CD4-positive, alpha-beta memory T cell (primary cell): ENCODE measurements around the gene PCDHA7. TPM values are rescaled to one million over a fixed set of nuclear protein-coding genes. Genes with fewer than 3 reads are reported as not detected.
"Not testable (repeated sequence)": the region's sequence is repeated elsewhere in the genome, so short reads cannot be mapped to it uniquely, and the experiment has no call there.

Experiments
- CTCF ChIA-PET: fragments of 350-600 bp; sonication (Branson Sonifier 250); formaldehyde crosslinking; loops from one replicate; lab custom pipeline; 2021; ENCODE audit warnings: inconsistent platforms; ENCODE audit not compliant: partially characterized antibody; lab: Charles Lee
- POLR2A ChIA-PET: fragments of 350-600 bp; sonication (Branson Sonifier 250); formaldehyde crosslinking; loops from one replicate; lab custom pipeline; 2021; ENCODE audit not compliant: partially characterized antibody; lab: Charles Lee
- DNase-seq, 5 donors: peaks; one replicate each; pipeline versions ENCODE4 v3.0.0 to v3.0.0-alpha.2; 2020 to 2022; ENCODE audit warnings: mixed read lengths in 1 of 5
- H3K27ac ChIP-seq: one replicate; pipeline ENCODE4 v1.7.0; 2013; ENCODE audit warnings: low read depth, low read length
- H3K27me3 ChIP-seq: 2 replicates; pipeline ENCODE4 v1.7.0; 2013; ENCODE audit warnings: mild to moderate bottlenecking, low read length, moderate library complexity; ENCODE audit not compliant: insufficient read depth
- H3K36me3 ChIP-seq: 2 replicates; pipeline ENCODE4 v1.7.0; 2013; ENCODE audit warnings: mild to moderate bottlenecking, low read length, moderate library complexity; ENCODE audit not compliant: insufficient read depth
- H3K4me1 ChIP-seq: 2 replicates; pipeline ENCODE4 v1.7.0; 2013; ENCODE audit warnings: mild to moderate bottlenecking, low read length, moderate library complexity; ENCODE audit not compliant: insufficient read depth
- H3K4me3 ChIP-seq, 2 donors: one replicate each; pipeline ENCODE4 v1.7.0; 2013; ENCODE audit warnings: low read length in 2 of 2, mild to moderate bottlenecking in 1 of 2
- H3K9me3 ChIP-seq, 2 donors: one replicate each; pipeline ENCODE4 v1.7.0; 2013; ENCODE audit warnings: low read length in 2 of 2, control low read depth in 1 of 2; ENCODE audit not compliant: control insufficient read depth in 1 of 2
- H3K27ac Mint-ChIP-seq, 7 donors: one replicate each; pipeline ENCODE4 v1.8.0; 2020 to 2021; ENCODE audit warnings: mixed read lengths in 7 of 7, mild to moderate bottlenecking in 6 of 7, inconsistent platforms in 3 of 7, moderate library complexity in 3 of 7
- H3K27me3 Mint-ChIP-seq, 2 donors: one replicate each; pipeline ENCODE4 v1.8.0; 2020 to 2021; ENCODE audit warnings: mixed read lengths in 2 of 2
- H3K36me3 Mint-ChIP-seq, 2 donors: one replicate each; pipeline ENCODE4 v1.8.0; 2020 to 2021; ENCODE audit warnings: mixed read lengths in 2 of 2, inconsistent platforms in 1 of 2, mild to moderate bottlenecking in 1 of 2
- H3K4me1 Mint-ChIP-seq, 4 donors: one replicate each; pipeline ENCODE4 v1.8.0; 2020 to 2021; ENCODE audit warnings: mixed read lengths in 4 of 4, mild to moderate bottlenecking in 1 of 4
- H3K4me3 Mint-ChIP-seq, 8 donors: one replicate each; pipeline ENCODE4 v1.8.0; 2020 to 2021; ENCODE audit warnings: mixed read lengths in 8 of 8, mild to moderate bottlenecking in 7 of 8, moderate library complexity in 6 of 8, inconsistent platforms in 3 of 8
- H3K9me3 Mint-ChIP-seq, 8 donors: one replicate each; pipeline ENCODE4 v1.8.0; 2020 to 2021; ENCODE audit warnings: mixed read lengths in 8 of 8, mild to moderate bottlenecking in 5 of 8, inconsistent platforms in 3 of 8, moderate library complexity in 1 of 8
- intact Hi-C: fragments of 100-400 bp; cut with micrococcal nuclease; formaldehyde crosslinking; loops from one replicate; pipeline ENCODE4 v1.15.1; 2023
- polyA plus RNA-seq, 2 donors: library from polyadenylated mRNA; unstranded; fragments of 300-500 nt; fragmentation: Illumina TruSeq; gene quantifications; one replicate each; pipeline ENCODE4 v1.2.3, GENCODE V29; 2021
- total RNA-seq, 2 experiments: library from RNA; stranded (reverse); gene quantifications; one replicate each; pipeline ENCODE4 v1.2.3, GENCODE V29; 2021

Gene PCDHA7
- total and polyA plus RNA-seq, 4 experiments from 2014 or later = not detected

DNA sequence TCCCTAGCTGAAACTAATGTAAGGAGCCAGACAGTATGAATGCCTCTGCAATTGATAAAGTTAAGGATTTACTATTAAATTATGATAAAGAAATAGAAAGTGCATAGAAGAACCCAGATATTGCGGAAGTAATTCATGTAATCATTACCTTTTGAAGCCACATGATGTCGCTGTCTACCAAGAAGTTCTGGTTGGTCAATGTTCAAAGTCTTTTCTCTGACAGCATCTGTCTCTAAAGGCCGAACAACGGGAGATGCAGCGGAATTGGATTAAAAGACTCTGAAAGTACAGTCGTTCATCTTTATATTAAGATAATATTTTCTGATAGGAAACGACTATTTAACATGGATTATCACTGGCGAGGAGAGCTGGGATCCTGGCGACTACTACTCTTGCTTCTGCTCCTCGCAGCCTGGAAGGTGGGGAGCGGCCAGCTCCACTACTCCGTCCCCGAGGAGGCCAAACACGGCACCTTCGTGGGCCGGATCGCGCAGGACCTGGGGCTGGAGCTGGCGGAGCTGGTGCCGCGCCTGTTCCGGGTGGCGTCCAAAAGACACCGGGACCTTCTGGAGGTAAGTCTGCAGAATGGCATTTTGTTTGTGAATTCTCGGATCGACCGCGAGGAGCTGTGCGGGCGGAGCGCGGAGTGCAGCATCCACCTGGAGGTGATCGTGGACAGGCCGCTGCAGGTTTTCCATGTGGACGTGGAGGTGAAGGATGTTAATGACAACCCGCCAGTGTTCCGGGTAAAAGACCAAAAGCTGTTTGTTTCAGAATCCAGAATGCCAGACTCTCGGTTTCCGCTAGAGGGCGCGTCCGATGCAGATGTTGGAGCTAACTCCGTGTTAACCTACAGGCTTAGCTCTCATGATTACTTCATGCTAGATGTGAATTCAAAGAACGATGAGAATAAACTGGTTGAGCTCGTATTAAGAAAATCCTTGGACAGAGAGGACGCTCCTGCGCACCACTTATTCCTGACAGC, 7.2 kb downstream of the PCDHA7 start, which contains the start of gene PCDHA8:
Gene PCDHA8, plus strand, starts transcription at position 210 of the 985 bp plus-strand sequence. Its CDS starts 135 bp downstream, at position 345.
- Mint-ChIP-seq H3K36me3 (peaks cover 0 to 1% of the 10 kb centered on the region in 2 donors), H3K27ac (no peak within 1 kb of the TSS), H3K27me3 (peaks cover 2 to 10% of the 10 kb centered on the region in 2 donors), H3K4me3 (peak within 1 kb of the TSS in 3 of 8 donors; percentile 6 to 34 (median 17)), H3K9me3 (peaks cover 0 to 44% (median 19%) of the 10 kb centered on the region in 8 donors), H3K4me1 (no peaks in the 10 kb centered on the region)
- Histone ChIP-seq H3K9me3 (no peaks in the 10 kb centered on the region), H3K4me3 (no peak within 1 kb of the TSS), H3K36me3 (no peaks in the 10 kb centered on the region), H3K4me1 (no peaks in the 10 kb centered on the region), H3K27me3 (no peaks in the 10 kb centered on the region), H3K27ac (no peak within 1 kb of the TSS)
- ChIA-PET CTCF (no interaction called here), POLR2A (no interaction called here)
- peak in 1 of 5 donors; percentile 8 for DNase-seq
- intact Hi-C loops = no loop called here

DNA sequence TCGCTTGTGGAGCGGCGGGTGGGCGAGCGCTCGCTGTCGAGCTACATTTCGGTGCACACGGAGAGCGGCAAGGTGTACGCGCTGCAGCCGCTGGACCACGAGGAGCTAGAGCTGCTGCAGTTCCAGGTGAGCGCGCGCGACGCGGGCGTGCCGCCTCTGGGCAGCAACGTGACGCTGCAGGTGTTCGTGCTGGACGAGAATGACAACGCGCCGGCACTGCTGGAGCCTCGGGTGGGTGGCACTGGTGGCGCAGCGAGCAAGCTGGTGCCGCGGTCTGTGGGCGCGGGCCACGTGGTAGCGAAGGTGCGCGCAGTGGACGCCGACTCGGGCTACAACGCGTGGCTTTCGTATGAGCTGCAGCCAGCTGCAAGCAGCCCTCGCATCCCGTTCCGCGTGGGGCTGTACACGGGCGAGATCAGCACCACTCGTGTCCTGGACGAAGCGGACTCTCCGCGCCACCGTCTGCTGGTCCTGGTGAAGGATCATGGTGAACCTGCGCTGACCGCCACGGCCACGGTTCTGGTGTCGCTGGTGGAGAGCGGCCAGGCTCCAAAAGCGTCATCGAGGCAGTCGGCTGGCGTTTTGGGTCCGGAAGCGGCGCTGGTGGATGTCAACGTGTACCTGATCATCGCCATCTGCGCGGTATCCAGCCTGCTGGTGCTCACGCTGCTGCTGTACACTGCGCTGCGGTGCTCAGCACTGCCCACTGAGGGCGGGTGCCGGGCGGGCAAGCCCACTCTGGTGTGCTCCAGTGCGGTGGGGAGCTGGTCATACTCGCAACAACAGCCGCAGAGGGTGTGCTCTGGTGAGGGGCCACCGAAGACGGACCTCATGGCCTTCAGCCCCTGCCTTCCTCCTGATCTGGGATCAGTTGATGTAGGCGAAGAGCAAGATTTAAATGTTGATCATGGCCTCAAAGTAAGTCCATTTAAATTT, 9.0 kb downstream of the PCDHA7 start:
- peaks cover 3 to 44% (median 23%) of the 10 kb centered on the region in 8 donors for H3K9me3 Mint-ChIP-seq

DNA sequence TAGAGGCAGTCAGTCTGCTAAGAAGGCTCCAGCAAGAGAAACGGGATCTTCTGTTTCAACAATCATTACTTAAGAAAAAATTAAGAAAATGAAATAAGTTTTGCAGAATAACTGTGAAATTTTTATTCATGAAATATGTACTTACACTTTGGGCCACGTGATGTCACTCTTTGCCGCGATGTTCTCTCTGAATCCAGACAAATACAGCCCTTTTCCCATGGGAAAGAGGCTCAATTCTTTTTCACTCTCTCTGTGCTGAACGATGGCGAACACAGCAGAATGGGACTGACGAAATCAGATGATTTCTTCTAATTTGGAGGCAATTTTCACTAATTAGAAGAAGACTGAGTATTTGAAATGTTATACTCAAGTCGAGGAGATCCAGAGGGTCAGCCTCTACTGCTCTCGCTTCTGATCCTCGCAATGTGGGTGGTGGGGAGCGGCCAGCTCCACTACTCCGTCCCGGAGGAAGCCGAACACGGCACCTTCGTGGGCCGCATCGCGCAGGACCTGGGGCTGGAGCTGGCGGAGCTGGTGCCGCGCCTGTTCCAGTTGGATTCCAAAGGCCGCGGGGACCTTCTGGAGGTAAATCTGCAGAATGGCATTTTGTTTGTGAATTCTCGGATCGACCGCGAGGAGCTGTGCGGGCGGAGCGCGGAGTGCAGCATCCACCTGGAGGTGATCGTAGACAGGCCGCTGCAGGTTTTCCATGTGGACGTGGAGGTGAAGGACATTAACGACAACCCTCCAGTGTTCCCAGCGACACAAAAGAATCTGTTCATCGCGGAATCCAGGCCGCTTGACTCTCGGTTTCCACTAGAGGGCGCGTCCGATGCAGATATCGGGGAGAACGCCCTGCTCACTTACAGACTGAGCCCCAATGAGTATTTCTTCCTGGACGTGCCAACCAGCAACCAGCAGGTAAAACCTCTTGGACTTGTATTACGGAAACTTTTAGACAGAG, 14.4 kb downstream of the PCDHA7 start, which contains the start of gene PCDHA9:
Gene PCDHA9, plus strand, starts transcription at position 244 of the 964 bp plus-strand sequence. Its CDS starts 114 bp downstream, at position 358.
- H3K27ac ChIP-seq, H3K9me3 ChIP-seq, DNase-seq, H3K27me3 ChIP-seq, H3K36me3 ChIP-seq, POLR2A ChIA-PET, H3K36me3 Mint-ChIP-seq, H3K4me1 ChIP-seq, H3K4me1 Mint-ChIP-seq, intact Hi-C loops, CTCF ChIA-PET, H3K4me3 ChIP-seq, H3K4me3 Mint-ChIP-seq: not testable (repeated sequence)
- Mint-ChIP-seq H3K27ac (peak within 1 kb of the TSS in 1 of 7 donors; percentile 48), H3K9me3 (peaks cover 5 to 35% (median 7%) of the 10 kb centered on the region in 8 donors), H3K27me3 (peaks cover 12 to 17% of the 10 kb centered on the region in 2 donors)

More for the DNA sequence above, 9.0 kb downstream of the PCDHA7 start:
- ChIA-PET POLR2A (no interaction called here), CTCF (no interaction called here)
- Mint-ChIP-seq H3K4me3 (no peak overlapping the region), H3K27me3 (peaks cover 13 to 18% of the 10 kb centered on the region in 2 donors), H3K36me3 (peaks cover 0 to 3% of the 10 kb centered on the region in 2 donors), H3K27ac (no peak overlapping the region), H3K4me1 (no peaks in the 10 kb centered on the region)
- DNase-seq = no peak
- intact Hi-C loops = no loop called here
- no peaks in the 10 kb centered on the region for H3K4me1 ChIP-seq
- H3K27me3 ChIP-seq = no peaks in the 10 kb centered on the region
- no peaks in the 10 kb centered on the region for H3K9me3 ChIP-seq
- H3K36me3 ChIP-seq = no peaks in the 10 kb centered on the region
- H3K27ac ChIP-seq = no peak overlapping the region
- no peak overlapping the region for H3K4me3 ChIP-seq

DNA sequence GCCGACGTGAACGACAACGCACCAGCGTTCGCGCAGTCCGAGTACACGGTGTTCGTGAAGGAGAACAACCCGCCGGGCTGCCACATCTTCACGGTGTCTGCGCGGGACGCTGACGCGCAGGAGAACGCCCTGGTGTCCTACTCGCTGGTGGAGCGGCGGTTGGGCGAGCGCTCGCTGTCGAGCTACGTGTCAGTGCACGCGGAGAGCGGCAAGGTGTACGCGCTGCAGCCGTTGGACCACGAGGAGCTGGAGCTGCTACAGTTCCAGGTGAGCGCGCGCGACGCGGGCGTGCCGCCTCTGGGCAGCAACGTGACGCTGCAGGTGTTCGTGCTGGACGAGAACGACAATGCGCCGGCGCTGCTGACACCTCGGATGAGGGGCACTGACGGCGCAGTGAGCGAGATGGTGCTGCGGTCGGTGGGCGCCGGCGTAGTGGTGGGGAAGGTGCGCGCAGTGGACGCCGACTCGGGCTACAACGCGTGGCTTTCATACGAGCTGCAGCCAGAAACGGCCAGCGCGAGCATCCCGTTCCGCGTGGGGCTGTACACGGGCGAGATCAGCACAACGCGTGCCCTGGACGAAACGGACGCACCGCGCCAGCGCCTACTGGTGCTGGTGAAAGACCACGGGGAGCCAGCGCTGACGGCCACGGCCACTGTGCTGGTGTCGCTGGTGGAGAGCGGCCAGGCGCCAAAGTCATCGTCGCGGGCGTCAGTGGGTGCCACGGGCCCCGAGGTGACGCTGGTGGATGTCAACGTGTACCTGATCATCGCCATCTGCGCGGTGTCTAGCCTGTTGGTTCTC, 16.0 kb downstream of the PCDHA7 start:
- DNase-seq, H3K27ac ChIP-seq, H3K27me3 ChIP-seq, H3K4me3 ChIP-seq, intact Hi-C loops, H3K27ac Mint-ChIP-seq, POLR2A ChIA-PET, H3K9me3 ChIP-seq, H3K4me3 Mint-ChIP-seq, H3K36me3 Mint-ChIP-seq, H3K4me1 ChIP-seq, H3K4me1 Mint-ChIP-seq, CTCF ChIA-PET, H3K36me3 ChIP-seq: not testable (repeated sequence)
- Mint-ChIP-seq H3K27me3 (peaks cover 13 to 17% of the 10 kb centered on the region in 2 donors), H3K9me3 (peaks cover 5 to 34% (median 8%) of the 10 kb centered on the region in 8 donors)

DNA sequence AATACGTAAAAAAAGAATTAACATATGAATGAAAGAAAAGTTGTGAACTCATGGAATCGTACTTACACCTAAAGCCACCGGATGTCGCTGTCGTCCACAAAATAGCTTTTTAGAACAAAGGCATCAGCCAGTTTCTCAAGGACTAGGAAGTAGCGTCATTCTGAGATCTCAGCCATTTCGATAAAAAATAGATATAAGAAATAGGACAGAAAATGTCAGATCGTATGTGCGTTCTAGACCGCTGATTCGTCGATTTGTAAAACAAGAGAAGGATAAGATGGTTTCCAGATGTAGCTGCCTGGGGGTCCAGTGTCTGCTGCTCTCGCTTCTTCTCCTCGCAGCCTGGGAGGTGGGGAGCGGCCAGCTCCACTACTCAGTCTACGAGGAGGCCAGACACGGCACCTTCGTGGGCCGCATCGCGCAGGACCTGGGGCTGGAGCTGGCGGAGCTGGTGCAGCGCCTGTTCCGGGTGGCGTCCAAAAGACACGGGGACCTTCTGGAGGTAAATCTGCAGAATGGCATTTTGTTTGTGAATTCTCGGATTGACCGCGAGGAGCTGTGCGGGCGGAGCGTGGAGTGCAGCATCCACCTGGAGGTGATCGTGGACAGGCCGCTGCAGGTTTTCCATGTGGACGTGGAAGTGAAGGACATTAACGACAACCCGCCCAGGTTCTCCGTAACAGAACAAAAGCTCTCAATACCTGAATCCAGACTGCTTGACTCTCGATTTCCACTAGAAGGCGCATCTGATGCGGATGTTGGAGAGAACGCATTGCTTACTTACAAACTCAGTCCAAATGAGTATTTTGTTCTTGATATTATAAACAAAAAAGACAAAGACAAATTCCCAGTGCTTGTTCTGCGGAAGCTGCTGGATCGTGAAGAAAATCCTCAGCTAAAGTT, 22.0 kb downstream of the PCDHA7 start, which contains the start of gene PCDHA10:
Gene PCDHA10, plus strand, starts transcription at position 126 of the 903 bp plus-strand sequence. Its CDS starts 152 bp downstream, at position 278.
- intact Hi-C loops = no loop called here
- Mint-ChIP-seq H3K4me3 (no peak within 1 kb of the TSS), H3K9me3 (peaks cover 6 to 31% (median 13%) of the 10 kb centered on the region in 8 donors), H3K36me3 (no peaks in the 10 kb centered on the region), H3K4me1 (no peaks in the 10 kb centered on the region), H3K27me3 (peaks cover 4 to 8% of the 10 kb centered on the region in 2 donors), H3K27ac (no peak within 1 kb of the TSS)
- Histone ChIP-seq H3K9me3 (no peaks in the 10 kb centered on the region), H3K4me1 (no peaks in the 10 kb centered on the region), H3K27ac (no peak within 1 kb of the TSS), H3K36me3 (no peaks in the 10 kb centered on the region), H3K27me3 (no peaks in the 10 kb centered on the region), H3K4me3 (no peak within 1 kb of the TSS)
- POLR2A ChIA-PET = no interaction called here
- CTCF ChIA-PET = no interaction called here
- no peak for DNase-seq
